NCI-H69 (cell line): ENCODE measurements around the gene USP11.

Experiments used
- DNase-seq: peaks from one replicate; lab custom pipeline; 2025; lab: John Stamatoyannopoulos, UW

The USP11 gene

DNA sequence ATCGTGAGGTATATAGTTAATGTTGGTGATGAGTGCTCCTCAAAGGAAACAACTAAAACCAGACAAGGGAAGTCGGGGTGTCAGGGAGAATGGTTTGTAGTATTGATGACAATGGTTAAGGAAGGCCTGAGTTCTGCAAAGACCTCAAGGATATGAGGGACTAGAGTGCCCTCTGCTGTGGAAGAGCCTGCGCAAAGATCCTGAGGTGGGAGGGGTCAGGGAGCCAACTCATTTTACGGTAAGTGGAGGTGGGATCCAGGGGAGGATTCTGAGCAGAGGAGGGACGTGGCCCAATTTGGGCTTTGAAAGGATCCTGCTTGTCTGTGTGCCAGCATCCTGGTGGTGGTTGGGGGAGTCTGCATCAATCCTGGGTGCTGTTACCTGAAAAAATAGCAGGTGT, 27.8 kb upstream of the USP11 start:
- peak; percentile 6 for DNase-seq

DNA sequence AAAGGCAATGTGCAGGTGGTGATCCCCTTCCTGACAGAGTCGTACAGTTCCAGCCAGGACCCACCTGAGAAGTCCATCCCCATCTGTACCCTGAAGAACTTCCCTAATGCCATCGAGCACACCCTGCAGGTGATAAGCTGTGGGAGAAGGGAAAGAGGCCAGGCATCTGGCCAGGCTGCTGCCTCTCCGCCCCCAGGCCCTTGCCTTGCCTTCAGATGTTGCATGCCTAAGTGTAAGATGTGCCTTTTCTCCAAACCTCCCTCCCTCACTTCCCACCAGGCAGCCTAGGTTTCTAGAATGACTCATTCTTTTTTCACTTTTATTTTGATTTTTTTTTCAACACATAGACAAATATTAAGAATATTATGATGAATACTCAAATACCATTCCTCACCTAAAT, 26.5 kb upstream of the USP11 start:
- DNase-seq, result no peak

DNA sequence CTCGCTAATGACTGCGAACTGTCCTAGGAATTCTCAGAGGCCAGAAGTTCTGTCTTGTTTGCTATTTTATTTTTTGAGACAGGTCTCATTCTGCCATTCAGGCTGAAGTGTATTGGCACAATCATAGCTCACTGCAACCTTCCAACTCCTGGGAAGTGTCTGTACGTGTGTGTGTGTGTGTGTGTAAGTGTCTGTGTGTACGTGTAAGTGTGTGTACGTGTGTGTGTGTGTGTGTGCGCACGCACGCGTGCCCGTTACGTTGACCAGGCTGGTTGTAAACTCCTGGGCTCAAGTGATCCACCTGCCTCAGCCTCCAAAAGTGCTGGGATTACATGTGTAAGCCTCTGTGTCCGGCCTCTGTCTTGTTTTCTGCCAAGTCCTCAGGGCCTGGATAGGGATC, 24.7 kb upstream of the USP11 start:
- no peak for DNase-seq

DNA sequence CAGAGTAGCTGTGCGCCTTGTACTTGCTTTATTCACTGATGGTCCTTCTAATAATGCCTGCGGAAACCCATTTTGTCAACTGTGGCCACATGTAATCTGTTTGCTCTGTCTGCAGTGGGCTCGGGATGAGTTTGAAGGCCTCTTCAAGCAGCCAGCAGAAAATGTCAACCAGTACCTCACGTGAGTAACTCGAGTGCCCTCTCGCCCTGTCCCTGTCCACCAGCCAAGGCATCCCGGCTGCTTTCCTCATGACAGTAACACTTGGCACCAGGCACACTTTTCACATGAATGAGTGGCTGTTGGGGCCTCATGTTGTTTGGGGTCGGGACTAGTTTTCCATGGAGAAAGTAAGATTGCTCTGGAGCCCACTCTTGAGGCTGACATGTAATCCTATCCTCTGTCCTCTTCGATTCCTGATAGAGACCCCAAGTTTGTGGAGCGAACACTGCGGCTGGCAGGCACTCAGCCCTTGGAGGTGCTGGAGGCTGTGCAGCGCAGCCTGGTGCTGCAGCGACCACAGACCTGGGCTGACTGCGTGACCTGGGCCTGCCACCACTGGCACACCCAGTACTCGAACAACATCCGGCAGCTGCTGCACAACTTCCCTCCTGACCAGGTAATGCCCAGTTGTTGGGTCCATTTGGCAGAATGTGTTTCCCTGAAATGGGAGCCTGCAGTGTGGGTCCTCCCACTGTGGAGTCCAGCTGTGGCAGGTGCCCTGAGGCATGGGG, 23.1 kb upstream of the USP11 start:
- no peak for DNase-seq

DNA sequence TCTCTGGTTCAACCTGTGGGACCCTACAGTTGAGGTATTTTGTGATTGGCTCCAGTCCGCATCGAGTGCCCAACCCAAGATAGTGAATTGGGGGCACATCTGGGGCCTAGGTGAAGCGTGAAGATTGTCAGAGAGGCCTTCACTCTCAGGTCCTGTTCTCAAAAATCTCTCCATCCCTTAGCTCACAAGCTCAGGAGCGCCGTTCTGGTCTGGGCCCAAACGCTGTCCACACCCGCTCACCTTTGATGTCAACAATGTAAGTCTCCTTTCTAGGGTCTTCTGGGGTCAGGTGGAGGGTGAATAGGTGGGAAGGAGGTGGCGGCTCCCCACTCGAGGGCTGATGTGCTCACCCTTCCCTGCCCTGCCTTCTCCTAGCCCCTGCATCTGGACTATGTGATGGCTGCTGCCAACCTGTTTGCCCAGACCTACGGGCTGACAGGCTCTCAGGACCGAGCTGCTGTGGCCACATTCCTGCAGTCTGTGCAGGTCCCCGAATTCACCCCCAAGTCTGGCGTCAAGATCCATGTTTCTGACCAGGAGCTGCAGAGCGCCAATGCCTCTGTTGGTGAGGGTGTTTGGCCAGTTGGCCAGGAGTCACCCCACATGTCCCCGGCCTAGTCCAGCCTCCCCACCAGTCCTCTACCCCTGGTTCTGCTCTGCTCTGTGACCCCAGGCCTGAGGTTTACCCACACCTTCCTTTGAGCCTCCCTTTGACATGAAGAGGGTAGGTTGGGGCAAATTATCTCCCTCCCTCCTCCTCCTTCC, 22.0 kb upstream of the USP11 start:
- no peak for DNase-seq

DNA sequence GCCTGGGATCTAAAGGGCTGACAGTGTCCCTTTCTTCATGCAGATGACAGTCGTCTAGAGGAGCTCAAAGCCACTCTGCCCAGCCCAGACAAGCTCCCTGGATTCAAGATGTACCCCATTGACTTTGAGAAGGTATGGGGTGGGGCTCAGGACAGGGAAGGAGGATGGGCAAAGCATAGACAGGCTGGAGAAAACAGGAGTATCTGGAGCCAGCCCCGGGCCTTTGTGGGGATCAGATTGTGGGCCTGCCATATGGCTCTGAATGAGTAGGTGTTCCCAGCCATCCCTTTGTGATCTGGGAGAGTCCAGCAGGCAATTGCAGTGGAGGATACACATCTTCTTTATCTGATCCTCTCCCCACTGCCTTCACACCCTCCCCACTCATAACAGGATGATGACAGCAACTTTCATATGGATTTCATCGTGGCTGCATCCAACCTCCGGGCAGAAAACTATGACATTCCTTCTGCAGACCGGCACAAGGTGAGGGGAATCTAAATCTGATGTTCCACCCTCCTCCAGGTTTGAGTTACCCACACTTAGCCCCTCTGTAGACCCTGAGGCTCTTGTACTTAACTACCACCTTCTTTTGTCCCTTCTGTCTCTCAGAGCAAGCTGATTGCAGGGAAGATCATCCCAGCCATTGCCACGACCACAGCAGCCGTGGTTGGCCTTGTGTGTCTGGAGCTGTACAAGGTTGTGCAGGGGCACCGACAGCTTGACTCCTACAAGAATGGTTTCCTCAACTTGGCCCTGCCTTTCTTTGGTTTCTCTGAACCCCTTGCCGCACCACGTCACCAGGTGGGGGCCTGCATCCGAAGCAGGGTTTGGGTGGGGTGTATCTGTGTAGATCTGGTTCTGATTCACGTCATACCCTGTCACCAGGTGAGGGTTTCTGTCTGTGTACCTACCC, 20.2 kb upstream of the USP11 start:
- DNase-seq, result no peak

DNA sequence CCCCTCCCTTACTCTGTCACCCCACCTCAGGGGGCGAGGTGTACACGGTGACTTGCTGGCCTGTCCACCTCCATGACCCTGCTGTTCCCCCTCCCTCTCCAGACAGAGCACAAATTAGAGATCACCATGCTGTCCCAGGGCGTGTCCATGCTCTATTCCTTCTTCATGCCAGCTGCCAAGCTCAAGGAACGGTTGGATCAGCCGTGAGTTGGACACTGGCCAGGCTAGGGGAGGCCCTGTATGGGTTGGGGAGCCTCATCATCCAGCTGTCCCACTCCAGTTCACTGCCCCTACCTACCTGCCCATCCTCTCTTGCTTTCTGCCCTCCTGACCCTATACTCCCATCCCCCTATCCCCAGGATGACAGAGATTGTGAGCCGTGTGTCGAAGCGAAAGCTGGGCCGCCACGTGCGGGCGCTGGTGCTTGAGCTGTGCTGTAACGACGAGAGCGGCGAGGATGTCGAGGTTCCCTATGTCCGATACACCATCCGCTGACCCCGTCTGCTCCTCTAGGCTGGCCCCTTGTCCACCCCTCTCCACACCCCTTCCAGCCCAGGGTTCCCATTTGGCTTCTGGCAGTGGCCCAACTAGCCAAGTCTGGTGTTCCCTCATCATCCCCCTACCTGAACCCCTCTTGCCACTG, 18.3 kb upstream of the USP11 start:
- no peak for DNase-seq

DNA sequence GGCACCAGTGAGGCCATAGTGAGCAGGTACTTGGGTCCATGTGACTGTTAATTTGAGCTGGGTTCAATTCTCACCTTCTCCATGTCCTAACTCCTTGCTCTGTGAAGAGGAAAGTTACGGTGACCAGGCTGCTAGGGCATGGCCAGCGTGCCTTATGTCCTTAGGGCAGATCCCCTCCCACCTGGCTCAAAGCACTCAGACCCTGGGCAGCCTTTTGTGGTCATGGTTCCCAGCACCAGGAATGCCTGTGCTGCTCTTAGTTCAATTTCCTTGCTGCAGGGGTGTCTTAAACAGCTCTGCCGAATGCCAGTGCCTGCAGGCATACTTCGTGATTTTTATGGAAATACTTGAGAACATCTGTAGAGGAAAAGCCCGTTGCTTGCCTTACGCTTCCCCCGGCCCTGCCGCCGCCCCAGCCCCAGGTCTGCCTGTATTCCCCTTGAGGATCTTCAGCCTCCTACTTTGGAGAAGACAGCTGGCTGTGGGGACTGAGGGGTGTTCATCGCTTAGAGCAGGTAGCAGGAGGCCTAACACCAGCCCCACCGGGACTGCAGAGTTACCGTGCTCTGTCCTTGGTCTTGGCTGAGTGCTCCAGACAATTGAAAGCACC, 17.4 kb upstream of the USP11 start:
- no peak for DNase-seq

DNA sequence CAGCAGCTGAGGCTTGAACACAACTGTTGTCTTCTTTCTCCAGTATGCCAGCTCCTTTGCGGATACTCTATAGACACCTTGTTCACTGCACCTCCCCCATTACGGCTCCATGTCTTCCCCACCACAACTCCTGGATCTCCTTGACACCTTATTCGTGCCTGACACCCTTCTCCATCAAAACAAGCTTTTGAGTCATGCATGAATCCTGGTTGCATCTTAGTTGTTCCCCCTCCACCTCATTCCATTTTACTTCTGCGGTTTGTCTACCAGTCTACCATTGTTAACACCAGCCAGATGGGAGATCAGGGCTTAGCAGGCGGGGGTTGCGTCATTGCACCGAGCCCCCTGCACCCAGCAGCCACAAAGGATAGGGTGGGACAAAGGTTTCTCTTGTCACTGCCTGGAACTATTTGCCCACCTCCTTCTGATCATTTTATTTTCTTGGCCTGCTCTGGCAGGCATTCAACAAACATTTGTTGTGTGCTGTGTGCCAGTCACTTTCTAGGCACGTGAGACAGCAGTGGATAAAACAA, 16.4 kb upstream of the USP11 start:
- DNase-seq, result no peak

DNA sequence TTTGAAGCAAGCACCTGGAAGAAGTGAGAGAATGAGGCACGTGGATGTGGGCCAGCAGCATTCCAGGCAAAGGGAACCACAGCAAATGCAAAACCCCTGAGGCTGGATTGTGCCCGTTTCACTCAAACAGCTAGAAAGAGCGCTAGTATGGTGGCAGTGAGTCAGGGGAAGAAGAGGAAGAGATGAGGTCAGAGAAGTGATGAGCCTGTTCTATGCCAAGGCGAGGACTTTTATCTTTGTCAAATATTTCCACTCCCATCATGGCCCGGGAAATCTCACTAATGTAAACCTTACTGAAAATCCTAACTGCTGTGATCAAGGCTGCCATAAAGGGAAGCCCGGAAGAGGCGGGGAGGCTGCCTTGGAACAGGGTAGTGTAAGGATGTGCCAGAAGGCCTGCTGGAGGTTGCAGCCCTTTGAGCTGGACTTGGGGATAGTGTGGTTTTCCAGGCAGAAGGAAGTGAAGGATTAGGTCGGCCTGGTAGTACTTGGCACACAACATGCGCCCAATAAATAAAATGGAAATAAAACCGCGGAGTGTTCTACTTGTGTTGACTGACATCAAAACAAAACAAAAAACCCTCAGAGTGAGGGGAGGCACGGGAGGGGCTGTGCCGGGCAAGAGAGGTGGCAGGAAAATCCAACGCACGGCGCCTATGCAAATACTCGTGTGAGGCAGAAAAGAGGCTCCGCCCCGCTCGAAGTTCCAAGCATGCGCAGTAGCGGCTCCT, 15.5 kb upstream of the USP11 start:
- peak; percentile 75 for DNase-seq

DNA sequence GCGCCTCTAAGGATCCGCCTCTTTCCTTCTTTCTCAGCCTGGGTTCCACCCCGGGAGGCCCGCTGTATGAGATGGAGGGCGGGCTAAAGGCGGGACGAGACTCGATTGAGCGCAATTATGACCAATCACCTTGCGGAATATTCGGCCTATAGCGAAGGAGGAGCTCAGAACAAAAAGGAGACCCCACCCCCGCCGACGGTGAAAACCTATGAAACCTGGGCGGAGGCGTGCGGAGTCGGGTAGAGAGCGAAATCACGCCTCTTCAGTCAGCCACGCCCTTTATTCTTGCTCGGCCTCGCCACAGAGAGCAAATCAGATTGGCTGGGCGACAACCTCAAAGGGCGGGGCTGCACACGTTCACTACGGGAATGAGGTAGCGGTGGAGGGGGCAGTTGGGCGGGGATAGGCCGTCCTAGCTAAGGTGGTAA, 14.9 kb upstream of the USP11 start:
- peak; percentile 98 for DNase-seq

DNA sequence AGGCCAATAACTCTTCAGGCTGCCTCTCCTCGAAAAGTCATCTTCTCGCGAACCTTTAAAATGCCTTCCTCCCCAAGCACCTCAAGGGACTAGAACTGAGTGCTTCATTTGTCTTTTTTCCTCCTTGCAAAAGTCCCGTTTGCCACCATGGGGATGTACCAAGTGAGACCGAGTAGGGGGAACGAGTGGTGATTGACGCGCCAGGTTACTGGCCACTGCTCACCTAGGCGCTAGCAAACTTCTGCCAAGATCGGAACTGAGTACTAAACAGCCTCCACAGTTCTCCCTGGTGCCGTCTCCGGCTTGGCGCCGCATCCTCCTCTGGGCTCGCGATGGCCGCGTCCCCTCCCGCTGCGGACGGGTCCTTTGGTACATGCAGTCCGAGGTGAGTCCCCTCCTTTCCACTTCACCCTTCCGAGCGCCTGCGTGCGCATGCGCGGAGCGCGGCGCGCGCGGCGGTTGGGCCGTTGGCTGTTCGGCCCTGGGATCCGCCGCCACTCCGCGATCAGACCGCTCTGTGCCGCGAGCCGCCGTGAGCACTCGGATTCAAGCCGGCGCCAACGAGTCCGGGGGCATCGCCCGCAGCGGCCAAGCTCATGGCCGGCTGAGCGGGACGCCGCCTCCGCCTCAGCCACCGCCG, 14.4 kb upstream of the USP11 start, which contains the start of gene CDK16:
Gene CDK16, plus strand, starts transcription at position 402 of the 640 bp plus-strand sequence. CDS start 4,877 bp downstream, outside the sequence.
- peak; percentile 85 for DNase-seq

DNA sequence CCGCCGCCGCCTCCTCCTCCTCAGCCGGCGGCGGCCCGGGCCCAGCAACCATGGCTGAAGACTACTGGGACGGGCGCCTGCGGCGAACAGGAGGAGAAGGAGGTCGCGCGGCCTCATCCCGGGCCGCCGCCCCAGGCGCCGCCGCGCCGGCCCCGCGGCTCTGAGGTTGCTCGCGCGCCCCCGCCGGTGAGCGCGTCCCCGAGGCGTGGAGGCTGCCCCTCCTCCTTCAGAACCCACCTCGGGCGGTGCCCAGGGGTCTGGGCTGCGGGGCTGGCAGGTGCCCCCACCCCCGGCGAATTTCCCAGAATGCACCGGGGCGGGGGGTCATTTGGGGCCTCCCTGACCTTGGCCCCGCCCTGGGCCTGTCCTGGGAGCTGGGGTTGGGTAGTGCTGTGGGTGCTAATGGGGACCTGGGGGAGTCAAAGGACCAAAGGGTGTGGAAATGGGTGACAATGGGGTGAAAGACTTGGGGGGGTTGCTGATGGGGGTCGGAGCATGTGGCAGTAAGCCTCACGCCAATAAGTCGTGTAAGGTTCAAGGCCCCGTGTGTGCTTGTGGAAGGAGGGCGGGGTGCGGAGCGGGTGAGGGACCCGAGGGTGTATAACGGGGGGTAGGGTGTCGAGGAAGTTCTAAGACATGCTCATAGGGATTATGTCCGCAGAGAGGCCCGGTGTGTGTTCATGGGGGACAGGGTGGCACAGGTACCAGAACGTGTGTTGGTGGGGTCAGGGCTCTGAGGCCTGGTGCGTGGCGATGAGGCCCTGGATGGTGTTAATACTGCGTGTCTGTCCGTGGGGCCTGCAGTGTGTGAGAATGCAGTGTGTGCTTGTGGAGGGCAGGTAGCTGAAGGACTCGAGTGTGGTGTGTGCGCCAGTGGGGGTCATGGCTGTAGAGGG, 13.6 kb upstream of the USP11 start:
- DNase-seq, result peak; percentile 50

DNA sequence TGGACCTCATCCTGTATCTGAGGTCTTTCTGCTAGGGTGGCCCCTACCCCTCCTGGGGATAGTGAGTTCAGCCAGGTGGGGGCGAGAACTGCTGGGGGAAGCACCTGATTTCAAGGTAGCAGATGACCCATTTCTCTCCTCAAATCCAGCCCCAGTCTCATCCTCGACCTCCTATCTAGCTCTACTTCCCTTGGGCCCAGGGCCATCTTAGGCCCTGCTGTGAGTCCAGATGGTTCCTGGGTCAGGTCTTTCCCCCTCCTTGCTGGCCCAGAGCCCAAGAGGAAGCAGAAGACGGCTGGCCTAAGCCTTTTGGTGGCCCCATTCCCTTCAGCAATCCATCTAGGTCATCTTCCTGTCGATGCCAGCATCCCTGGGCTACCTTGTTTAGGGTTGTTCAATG, 11.1 kb upstream of the USP11 start:
- DNase-seq, result no peak

DNA sequence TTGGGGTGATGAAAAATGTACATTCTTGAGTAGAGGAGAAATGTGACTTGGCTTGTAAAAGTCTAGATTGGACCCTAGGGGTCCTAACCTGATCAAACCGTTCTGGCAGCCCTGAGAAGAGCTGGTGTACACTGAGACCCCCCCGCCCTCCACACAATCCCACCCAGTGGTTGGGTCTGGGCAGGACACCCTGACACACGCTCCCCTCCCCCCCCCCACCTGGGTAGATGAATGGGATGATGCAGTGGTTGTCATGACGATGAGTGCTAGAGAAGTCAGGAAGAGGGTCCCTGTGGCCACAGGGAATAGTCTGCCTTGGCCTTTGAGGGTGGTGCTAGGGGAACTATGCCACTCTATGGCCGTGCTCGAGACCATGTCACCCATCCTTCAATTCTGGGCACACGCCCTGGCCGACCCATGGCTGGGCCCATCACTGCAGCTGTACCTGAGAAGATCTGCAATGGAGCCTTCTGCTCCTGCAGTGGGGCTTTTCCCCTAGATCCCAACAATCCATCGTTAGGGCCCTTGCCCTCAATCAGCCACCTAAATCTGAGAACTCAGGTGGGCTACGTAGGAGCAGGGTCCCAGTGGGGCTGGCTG, 10.0 kb upstream of the USP11 start:
- DNase-seq, result no peak

DNA sequence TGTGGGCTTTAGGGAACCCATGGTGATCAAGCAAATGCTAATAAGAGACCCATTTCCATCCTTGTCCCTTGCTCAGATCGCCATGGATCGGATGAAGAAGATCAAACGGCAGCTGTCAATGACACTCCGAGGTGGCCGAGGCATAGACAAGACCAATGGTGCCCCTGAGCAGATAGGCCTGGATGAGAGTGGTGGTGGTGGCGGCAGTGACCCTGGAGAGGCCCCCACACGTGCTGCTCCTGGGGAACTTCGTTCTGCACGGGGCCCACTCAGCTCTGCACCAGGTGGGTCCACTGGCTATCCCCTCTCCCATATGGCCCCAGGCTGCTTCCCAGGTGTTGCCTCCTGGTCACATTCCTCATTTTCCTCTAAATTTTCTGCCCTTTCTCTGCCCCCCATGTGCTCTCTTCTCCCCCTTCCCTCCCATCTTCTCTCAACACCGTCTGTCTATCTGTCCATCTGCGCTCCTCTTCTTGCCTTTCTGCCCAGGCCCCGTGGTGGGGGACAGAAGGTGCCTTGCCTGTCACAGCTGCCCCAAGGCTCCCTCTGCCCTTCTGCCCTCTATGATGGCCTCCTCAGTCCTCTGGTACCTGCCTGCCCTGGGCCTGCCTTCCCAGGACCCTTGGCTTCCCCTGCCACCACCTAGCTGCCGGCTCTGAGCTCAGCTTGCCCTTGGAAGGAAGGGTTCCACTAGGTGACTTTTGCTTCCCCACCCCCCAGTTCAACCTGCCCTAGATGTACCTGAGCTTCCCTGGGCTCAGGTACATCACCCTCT, 9.1 kb upstream of the USP11 start:
- no peak for DNase-seq

DNA sequence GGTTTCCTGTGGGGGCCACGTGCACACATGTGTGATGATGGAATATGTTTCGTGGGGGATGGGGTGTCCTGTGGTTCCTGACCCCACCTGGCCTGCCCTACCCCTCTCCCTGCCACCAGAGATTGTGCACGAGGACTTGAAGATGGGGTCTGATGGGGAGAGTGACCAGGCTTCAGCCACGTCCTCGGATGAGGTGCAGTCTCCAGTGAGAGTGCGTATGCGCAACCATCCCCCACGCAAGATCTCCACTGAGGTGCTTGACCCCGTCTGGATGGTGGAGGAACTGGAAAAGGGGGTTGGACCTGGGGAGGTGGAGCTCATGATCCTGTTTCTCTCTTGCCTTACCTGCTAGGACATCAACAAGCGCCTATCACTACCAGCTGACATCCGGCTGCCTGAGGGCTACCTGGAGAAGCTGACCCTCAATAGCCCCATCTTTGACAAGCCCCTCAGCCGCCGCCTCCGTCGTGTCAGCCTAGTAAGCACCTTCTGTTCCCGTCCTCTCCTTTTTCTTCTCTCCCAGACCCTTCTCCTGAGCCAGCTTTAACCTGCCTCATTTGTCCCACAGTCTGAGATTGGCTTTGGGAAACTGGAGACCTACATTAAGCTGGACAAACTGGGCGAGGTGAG, 8.4 kb upstream of the USP11 start:
- DNase-seq, result no peak
